ENCODE results near the gene TTC28. TPM values are rescaled to one million over a fixed set of nuclear protein-coding genes. Genes with fewer than 3 reads are reported as not detected.
A peak's percentile ranks its signal among the peaks of the same experiment; 100 is the strongest.

TTC28 gene
- total and polyA plus RNA-seq, 8 donors: 31.1 to 44.2 (median 41.4) TPM

- DNase-seq: peak in 1 of 4 donors; percentile 7
- no peak overlapping the region for H3K4me3 ChIP-seq
- H3K27me3 ChIP-seq: no peaks in the 10 kb centered on the region
- no peak for ATAC-seq
- no peak for TF ChIP-seq CTCF (IDR thresholded peaks at IDR 0.05)
- no peaks in the 10 kb centered on the region for H3K36me3 ChIP-seq
- peaks cover 0 to 4% of the 10 kb centered on the region in 2 donors for H3K4me1 ChIP-seq
- no peak overlapping the region for H3K27ac ChIP-seq
- H3K9me3 ChIP-seq: no peaks in the 10 kb centered on the region
- intact Hi-C loops (cut with DNase I): loop anchor here (5.0 to 10.0 kb wide), 2 partner anchors 124 to 126 kb away; no protein-coding TSS in a partner anchor
Observed at GRCh38 chr22:28008649-28009048, 671.0 kb downstream of the TTC28 start.

DNA sequence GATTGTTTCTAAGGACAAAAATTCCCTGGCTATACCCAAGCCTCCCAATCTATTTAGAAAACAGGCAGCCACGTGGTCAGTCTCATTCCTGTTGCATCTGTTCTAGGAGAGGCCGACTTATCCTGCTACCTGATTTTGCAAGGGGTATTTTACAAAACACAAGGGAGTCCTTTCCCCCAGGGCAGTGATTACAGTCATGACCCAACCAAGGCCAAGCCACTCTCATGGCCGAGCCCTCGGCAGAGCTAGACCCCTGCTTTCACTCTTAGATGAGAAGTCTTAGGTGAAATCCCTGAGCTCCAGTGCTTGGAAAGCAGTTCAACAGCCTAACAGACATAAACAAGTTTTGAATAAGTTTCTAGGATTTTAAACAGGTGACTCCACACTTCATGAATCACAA lies 671.6 kb downstream of the TTC28 start:
- no peaks in the 10 kb centered on the region for H3K27me3 ChIP-seq
- H3K4me3 ChIP-seq: no peak overlapping the region
- no peak overlapping the region for H3K27ac ChIP-seq
- H3K9me3 ChIP-seq: no peaks in the 10 kb centered on the region
- H3K4me1 ChIP-seq: peaks cover 0 to 4% of the 10 kb centered on the region in 2 donors
- intact Hi-C loops (cut with DNase I): loop anchor here (5.0 to 10.0 kb wide), 2 partner anchors 123 to 126 kb away; no protein-coding TSS in a partner anchor
- H3K36me3 ChIP-seq: no peaks in the 10 kb centered on the region
- DNase-seq: peak in 1 of 4 donors; percentile 8
- no peak for ATAC-seq
- no peak for TF ChIP-seq CTCF (IDR thresholded peaks at IDR 0.05)

DNA sequence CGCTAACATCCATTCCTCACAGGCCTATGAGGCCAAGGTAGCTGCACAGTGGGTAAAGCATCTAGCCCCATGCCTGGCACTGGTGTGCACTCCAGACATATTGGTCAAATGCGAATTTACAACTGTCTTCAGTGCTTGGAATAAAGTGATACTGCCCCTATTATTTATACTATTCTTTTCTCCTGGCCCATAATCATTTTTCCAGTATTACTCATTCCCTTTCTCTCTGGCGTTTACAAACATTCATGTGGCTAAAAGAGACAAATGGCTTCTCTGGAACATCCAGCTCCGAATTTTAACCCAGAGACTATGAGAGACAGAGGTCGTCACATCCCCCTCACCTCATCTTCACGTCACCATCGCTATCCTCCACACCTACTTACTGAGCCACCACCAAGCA lies 673.4 kb downstream of the TTC28 start:
- no peak for TF ChIP-seq CTCF (IDR thresholded peaks at IDR 0.05)
- intact Hi-C loops (cut with DNase I): loop anchor here (5.0 to 10.0 kb wide), 2 partner anchors 121 to 124 kb away; no protein-coding TSS in a partner anchor
- no peak for ATAC-seq

GRCh38 chr22:28005513-28005912 lies 674.1 kb downstream of the TTC28 start:
- H3K27me3 ChIP-seq: no peaks in the 10 kb centered on the region
- no peaks in the 10 kb centered on the region for H3K9me3 ChIP-seq
- intact Hi-C loops (cut with DNase I): loop anchor here (5.0 to 10.0 kb wide), 2 partner anchors 121 to 123 kb away; no protein-coding TSS in a partner anchor
- peak in 1 of 4 donors; percentile 24 for DNase-seq
- H3K4me3 ChIP-seq: no peak overlapping the region
- ATAC-seq: no peak
- TF ChIP-seq CTCF (IDR thresholded peaks at IDR 0.05): no peak
- H3K27ac ChIP-seq: no peak overlapping the region
- peaks cover 0 to 4% of the 10 kb centered on the region in 2 donors for H3K4me1 ChIP-seq
- H3K36me3 ChIP-seq: peaks cover 0 to 8% of the 10 kb centered on the region in 2 donors

More for the DNA sequence above, 673.4 kb downstream of the TTC28 start:
- Histone ChIP-seq H3K4me1 (peaks cover 0 to 4% of the 10 kb centered on the region in 2 donors), H3K36me3 (peaks cover 0 to 2% of the 10 kb centered on the region in 2 donors), H3K9me3 (no peaks in the 10 kb centered on the region), H3K4me3 (no peak overlapping the region), H3K27me3 (no peaks in the 10 kb centered on the region), H3K27ac (no peak overlapping the region)
- peak in 1 of 4 donors; percentile 2 for DNase-seq

DNA sequence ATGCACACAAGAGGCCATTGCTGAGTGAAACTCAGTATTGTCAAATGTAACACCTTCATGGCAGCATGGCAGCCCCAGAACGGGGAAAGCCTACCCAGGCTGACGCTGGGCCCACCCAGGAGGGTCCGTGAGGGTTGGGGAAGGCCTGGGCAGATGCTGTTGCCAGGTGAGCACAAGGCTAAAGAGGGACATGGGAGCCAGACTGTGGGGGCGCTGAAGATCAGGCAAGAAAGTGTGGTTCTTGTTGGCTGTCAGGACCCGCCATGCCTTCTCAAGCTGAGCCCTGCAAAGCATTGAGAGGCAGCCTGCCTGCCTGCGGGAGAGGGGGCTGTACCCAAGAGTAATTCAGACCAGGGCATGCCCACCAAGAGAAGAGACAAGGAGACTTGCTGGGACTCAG lies 675.6 kb downstream of the TTC28 start:
- TF ChIP-seq CTCF (IDR thresholded peaks at IDR 0.05): no peak
- no peak overlapping the region for H3K4me3 ChIP-seq
- peaks cover 0 to 8% of the 10 kb centered on the region in 2 donors for H3K36me3 ChIP-seq
- no peaks in the 10 kb centered on the region for H3K9me3 ChIP-seq
- no peaks in the 10 kb centered on the region for H3K27me3 ChIP-seq
- H3K27ac ChIP-seq: no peak overlapping the region
- DNase-seq (no peak), ATAC-seq (no peak)
- intact Hi-C loops (cut with DNase I): loop anchor here in 1 of 2 donors (10.0 kb wide), 1 partner anchor 119 kb away; no protein-coding TSS in a partner anchor
- H3K4me1 ChIP-seq: peaks cover 0 to under 1% of the 10 kb centered on the region in 2 donors

Measured in left lung (tissue), 10 donors.